HG03460 (cell line): Measurements from ENCODE around the gene SPECC1.

ENCODE experiments used
- ATAC-seq: cut with Tn5 transposase; IDR thresholded peaks from one replicate; pipeline ENCODE4 v1.9.1; 2021; ENCODE audit not compliant: unreplicated experiment

The SPECC1 gene

GRCh38 chr17:20122254-20122879 is 113.2 kb downstream of the SPECC1 start:
- no peak for ATAC-seq

GRCh38 chr17:20123209-20123608 is 114.0 kb downstream of the SPECC1 start:
- ATAC-seq = no peak

DNA sequence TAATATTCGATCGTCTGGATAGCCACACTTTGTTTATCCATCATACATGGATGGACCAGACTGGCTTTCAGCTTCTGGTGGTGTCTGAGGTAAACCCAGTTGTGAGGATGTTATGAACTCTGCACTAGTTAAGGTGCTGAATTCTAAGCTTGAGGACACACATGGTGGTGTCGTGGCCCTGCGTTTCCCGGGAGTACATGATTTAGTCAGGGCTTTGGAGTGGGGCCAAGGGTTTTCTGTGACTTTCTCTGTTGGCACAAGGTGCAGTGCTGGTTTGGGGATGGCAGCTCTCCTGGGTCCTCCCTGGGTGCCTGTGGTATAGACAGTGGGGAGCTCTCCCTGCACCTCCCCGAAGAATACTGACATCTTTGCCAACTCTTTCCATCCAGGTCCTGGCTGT is 116.6 kb downstream of the SPECC1 start:
- no peak for ATAC-seq

DNA sequence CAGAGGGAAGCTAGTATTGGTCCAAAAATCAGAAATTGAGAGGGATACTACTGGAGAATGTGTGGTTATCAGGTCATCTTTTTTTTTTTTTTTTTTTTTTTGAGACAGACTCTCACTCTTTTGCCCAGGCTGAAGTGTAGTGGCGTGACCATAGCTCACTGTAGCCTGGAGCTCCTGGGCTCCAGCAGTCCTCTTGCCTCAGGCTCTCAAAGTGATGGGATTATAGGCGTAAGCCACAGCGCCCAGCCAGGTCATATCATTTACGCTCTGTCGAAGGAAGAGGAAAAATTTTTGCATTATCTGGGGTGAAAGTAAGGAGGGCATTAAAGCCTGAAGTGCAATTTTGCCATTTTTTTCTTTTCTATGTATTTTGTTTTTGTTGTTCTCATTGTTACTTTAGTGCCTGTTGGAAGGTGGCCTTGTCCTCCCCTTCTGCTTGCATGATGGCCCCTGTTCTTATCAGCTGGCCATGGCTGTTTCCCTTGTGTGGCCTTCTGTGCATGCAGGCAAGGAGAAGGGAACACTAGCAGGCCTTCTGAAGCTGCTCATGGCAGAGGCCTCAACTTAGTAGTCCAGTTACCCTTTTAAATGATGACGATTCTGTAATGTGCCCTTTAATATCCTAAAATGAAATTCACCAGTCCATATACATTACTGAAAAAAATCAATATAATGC is 118.3 kb downstream of the SPECC1 start:
- ATAC-seq = no peak

GRCh38 chr17:20128036-20128667 is 119.0 kb downstream of the SPECC1 start:
- ATAC-seq = no peak

- ATAC-seq = no peak
These were observed 124.4 kb downstream of the SPECC1 start for GRCh38 chr17:20133517-20133916.

DNA sequence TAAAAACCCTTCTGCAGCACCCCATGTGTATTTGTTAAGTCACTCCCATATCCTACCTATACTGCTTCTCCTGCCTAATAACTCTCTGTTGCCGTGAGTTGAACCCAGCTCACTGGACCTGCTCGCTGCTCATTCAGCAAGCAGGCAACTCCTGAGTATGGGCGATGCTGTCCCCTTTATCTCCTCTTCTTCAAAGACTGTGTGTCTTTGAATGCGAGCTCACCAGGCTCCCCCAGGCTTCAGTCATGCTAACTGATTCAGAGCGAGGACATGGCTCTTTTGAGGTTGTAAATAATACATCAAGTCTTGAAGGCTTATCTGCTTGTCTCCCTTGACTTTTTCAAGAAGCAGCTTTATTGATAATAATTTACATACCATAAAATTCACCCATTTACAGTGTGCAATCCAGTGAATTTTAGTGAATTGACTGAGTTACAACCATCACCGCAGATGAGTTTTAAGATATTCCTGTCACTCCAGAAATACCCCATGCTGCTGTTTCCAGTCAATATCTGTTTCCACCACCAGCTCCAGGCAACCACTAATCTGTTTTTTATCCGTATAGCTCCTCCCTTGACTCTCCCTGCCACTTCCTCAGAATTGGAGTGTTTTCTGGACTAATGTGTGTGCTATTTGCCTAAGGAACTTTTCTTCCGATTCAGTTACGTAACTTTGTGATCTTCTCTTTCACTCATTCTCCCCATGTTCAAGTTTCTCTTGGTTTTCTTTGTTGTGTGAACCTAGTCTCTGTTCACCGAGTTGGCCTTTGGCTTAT is 132.2 kb downstream of the SPECC1 start:
- ATAC-seq = no peak

GRCh38 chr17:20142268-20142667 is 133.1 kb downstream of the SPECC1 start:
- no peak for ATAC-seq

GRCh38 chr17:20143740-20144139 is 134.6 kb downstream of the SPECC1 start:
- no peak for ATAC-seq

DNA sequence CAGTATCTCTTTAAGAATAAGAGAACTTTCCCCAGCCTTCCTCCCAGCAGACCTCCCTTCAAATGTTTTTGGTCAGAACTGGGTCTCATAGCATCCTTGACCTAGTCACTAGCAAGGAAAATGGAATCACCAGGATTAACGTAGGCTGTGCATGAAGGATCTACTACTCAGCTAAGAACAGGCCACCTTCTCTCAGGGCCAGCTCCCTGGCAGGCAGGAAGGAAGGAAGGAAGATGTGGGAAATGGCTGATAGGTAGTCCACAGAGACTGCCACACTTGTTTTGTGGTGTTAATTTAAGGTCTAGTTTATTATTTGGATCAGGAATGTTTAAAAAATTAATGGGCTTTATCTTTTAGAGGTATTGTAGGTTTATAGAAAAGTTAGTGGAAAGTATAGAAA is 136.4 kb downstream of the SPECC1 start:
- no peak for ATAC-seq

DNA sequence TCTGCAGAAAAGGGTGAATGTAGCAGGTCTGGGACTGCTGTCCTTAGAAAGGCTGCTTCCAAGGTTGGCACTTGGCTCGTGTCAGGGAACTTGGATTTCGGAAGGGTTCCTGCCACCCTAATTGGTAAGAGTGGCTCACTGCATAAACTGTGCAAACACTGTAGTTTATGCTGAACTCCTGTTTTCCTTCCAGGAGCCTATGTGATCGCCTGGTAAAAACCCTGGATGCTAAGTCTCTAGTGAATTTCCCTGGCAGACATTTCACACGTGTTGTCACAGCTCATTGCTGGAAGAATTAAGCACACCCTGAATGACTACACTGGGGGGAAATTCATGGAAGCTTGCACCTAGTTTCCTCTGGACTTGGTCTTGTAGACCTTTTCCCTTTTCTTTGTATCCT is 140.1 kb downstream of the SPECC1 start:
- ATAC-seq = no peak

GRCh38 chr17:20151174-20151573 is 142.0 kb downstream of the SPECC1 start:
- no peak for ATAC-seq

- no peak for ATAC-seq
These were observed 144.1 kb downstream of the SPECC1 start for GRCh38 chr17:20153231-20153630.

DNA sequence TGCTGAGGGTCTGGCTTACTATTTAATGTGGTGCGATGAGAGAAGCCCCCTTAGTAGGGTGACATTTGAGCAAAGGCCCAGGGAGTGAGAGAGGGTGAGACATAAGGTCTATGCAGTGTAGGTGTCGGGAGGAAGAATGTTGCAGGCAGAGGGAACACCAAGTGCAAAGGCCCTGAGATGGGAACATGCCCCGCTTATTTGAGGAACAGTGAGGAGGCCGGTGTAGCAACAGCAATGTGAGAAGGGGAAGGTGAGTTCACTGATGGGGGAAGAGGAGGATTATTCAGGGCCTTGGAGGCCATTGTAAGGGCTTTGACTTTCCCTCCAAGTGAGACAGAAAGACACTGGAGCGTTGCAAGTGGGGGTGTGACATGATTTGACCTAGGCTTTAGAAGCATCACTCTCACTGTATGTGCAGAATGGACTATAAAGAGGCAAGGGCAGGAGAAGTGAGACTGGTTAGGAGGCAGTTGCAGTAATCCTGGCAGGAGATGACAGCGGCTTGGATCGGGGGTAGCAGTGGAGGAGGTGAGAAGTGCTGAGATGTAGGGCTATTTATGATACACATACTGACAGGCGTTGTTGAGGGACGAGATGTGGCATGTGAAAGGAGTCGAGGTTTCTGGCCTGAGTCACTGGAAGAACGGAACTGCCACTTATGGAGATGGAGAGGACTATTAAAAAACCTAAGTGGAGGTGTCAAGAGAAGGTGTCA is 145.3 kb downstream of the SPECC1 start:
- no peak for ATAC-seq

GRCh38 chr17:20155258-20156195 is 146.4 kb downstream of the SPECC1 start:
- peak; percentile 97 for ATAC-seq

- ATAC-seq = peak; percentile 27
These were observed 147.2 kb downstream of the SPECC1 start for GRCh38 chr17:20156196-20157000.

DNA sequence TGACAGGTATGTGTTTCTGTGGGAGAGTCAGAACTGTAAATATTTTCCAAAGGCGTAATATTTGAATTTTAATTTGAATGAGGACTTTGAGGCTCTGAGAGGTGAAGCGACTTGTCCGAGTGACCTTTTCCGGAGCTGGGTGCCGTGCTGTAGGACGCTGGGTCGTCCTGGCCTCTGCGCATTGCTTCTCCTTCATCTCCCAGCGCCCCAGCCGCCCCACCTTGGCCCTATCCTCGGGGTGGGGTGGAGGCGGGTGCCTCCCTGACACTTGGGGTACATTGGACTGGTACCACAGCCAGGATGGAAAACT is 147.8 kb downstream of the SPECC1 start:
- no peak for ATAC-seq

GRCh38 chr17:20158580-20158979 is 149.4 kb downstream of the SPECC1 start:
- no peak for ATAC-seq

DNA sequence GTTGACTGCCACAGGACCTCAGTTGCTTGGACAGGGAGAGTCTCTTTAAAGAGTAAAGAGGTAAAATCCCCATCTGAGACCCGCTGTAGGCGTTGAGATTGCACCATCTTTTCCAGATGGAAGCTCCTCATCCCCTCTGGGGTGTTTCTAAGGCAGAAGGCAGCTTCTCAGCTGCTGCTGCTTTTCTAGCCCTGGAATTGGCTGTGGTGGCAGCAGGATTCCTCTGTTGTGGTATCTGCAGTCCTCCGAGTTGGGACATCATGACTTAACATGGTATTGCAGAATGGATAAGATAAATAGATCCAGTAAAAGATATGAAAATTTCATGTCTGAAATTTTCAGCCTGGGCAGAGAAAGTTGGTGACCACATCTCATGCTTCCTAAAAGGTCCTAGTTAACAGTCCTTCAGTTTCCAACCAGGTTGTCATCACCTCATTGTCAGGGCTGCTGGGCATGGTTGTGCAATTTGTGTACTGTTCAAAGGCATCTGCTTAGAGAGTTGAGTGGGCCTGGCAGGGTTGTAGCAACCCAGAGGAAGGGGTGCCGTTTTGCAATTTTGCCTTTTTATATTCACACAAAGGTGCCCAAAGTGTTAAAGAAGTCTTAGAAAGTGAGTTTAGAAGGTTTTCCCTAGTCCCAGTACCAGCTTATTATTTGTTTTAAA is 150.4 kb downstream of the SPECC1 start:
- no peak for ATAC-seq
